Activated CD8-positive, alpha-beta memory T cell treated with anti-CD3 and anti-CD28 coated beads, Interleukin-2, amount 50 U/mL, for 1 hour (primary cell): ENCODE data around the gene NDC1.
"Not testable (repeated sequence)": the region's sequence is repeated elsewhere in the genome, so short reads cannot be mapped to it uniquely, and the experiment has no call there.

Experiments
- DNase-seq: peaks from one replicate; pipeline ENCODE4 v3.0.0-alpha.2; 2020; ENCODE audit errors: extremely low read depth

The NDC1 gene

DNA sequence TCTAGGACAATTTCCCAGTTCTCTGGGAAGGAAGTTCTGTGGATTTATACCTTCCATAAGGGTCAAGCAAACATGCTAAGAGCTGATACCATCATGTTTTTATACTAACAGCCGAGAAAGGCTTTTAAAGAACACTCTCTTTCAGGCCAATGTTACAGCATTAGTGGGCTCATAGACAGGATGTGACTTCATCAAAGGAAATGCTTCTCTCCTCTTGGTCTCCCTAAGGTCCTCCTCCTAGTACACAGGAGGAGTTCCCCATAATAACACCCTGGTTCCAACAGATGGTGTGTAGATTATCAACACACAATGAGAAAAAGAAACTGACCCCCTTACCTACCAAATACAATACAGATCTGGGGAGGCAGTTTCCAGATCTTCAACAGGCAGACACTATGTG is 72.4 kb downstream of the NDC1 start:
- DNase-seq: no peak

DNA sequence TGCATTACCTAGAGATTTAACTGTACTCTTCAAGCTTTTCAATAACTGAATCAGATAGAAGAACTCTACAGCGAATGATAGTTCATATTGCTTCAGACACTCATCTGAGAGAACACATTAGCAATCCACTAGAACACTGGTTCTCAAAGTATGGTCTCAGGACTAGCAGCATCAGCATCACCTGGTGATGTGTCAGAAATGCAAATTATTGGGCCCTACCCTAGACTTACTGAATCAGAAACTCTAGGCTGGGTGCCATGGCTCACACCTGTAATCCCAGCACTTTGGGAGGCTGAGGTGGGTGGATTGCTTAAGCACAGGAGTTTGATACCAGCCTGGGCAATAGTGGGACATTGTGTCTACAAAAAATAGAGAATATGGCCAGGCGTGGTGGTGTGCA is 74.2 kb downstream of the NDC1 start:
- no peak for DNase-seq

- DNase-seq: no peak
These were observed 74.6 kb downstream of the NDC1 start for GRCh38 chr1:53763461-53763860.

DNA sequence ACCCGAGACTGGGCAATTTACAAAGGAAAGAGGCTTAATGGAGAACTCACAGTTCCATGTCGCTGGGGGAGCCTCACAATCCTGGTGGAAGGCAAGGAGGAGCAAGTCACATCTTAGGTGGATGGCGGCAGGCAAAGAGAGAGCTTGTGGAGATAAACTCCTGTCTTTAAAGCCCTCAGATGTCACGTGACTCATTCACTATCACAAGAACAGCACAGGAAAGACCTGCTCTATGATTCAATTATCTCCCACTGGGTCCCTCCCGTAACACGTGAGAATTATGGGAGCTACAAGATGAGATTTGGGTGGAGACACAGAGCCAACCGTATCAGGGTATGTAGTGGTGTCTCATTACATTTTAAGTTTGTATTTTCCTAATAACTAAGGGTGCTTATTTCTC is 77.6 kb downstream of the NDC1 start:
- not testable (repeated sequence) for DNase-seq

GRCh38 chr1:53755874-53756273 is 82.2 kb downstream of the NDC1 start:
- DNase-seq: no peak

- no peak for DNase-seq
These were observed 83.4 kb downstream of the NDC1 start for GRCh38 chr1:53754484-53755312.

DNA sequence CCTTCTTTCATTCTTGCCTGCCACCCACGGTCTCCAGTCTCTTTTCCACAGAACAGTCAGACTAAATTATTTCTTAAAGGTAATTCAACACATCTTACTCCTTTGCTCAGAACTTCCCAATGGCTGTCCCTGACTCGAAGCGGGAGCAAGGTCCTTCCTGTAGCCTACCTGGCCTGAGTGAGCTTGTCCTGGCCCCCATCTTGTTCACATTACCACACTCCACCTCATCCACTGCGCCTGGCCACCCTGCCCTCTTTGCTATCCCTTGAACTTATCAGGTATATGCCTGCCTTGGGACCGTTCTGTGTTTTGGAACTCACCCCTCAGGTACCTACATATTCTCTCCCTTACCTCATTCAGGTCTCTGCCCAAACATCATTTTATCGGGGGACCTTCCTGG is 85.8 kb downstream of the NDC1 start:
- DNase-seq: no peak

- DNase-seq: no peak
These were observed 90.3 kb downstream of the NDC1 start for GRCh38 chr1:53747841-53748240.

DNA sequence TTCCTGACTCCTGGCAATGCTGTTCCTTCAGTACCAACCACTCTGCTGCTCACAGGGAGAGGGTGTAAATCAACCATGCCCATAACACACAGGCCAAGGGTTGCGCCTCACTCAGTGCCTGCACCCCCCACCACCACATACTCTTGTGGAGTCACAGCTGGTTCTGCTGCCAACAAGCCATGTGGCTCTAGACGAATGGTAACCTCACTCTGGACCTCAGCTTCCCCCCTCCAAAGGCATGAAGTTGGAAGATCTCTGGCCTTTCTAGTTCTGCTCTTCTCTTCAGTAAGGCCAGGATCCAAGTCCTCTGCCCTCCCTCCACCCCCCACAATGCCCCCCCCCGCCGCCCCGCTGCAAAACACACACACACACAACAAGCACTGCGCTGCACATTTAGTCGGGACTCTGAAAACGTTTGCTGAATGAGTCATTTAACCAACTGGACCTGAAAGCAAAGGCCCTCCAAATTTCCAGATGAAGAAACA is 97.4 kb downstream of the NDC1 start:
- DNase-seq: no peak

DNA sequence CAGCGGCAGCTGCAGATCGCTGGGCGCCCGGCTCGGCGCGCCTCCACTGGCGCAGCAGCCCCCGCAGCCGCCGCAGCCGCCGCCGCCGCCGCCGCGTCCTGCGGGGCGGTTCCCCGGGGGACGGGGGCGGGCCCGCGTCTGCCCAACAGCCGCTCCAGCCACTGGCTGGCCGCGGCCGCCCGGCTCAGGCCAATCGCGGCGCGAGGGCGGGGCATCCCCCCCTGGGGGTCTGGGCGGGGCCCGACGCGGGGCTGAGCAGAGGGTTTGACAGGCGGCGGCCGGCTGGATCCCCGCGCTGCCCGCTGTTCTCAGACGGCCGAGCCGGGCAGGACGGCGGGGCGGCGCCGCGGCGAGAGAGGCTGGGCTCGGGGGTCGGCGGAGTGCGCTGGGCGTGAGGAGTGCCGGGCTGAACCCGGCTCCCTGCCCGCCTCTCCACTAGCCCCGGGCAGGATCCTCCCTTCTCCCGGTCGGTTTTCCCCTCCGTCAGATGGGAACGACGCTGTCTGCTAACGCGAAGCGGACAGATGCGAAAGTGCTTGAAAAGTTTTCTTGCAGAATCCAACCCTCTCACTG is 98.9 kb downstream of the NDC1 start, which contains the start of gene GLIS1:
GLIS1 (minus strand) TSS at position 56 of the 573 bp plus-strand sequence. CDS start 1,100 bp downstream, outside the sequence.
- DNase-seq: no peak

DNA sequence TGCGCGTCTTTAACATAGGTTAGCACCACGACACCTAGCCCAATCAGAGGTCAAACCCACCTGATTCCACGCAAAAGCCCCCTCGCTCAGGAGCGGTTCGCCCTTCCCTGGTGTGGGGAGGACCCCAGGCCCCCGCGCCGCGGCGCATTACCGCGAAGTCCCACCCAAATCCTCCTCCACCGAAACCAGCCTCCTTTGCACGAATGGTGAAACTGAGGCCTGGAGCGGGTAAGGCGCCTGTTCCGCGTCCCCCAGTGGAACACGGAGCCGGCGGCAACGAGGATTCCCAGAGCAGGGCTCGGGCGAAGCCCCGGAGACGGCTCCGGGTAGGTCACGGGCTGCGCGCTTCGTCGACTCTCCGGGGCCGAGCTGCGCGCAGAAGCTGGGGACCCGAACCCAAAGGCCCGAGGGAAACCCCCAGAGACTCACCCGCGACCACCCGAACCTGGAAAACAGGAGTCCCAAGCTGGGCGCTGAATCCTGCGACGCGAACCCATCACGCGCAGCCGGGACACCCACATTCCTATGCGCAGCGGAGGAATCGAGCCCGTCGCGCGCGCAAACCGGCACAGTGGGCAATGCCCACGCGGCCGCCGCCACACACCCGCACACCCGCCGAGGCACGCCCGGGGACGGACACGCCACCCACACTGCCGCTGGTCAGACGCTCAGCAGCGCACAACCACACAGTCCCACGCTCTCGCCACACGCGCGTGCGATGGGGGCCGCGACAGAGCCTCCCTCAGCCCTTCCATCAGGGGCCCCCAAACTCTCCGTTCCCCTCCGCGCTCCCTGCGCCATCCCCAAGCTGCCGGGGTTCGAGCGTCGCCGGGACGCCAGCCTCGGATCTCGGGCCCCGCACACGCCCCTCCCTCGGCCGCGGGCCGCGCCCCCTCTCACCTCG is 99.6 kb downstream of the NDC1 start:
- DNase-seq: no peak

GRCh38 chr1:53737648-53738204 is 100.4 kb downstream of the NDC1 start:
- no peak for DNase-seq

DNA sequence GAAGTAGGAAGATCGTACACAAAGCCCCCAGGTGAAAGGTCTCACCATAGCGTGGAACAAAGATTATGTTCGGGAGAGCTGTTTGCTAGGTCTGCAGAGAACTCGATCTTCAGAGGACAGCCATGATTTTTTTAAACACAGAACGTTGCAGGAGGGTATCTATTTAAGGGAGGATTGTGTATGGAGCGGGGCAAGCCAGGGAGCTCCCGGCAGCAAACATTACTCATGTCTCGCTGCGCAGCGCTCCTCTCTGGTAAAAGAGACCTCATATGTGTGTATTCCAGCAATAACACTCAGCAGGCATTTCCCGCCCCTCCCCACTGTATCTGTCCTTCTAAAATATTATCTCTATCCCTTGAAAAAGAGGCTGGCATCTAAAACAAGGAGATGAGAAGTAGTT is 101.8 kb downstream of the NDC1 start:
- no peak for DNase-seq

DNA sequence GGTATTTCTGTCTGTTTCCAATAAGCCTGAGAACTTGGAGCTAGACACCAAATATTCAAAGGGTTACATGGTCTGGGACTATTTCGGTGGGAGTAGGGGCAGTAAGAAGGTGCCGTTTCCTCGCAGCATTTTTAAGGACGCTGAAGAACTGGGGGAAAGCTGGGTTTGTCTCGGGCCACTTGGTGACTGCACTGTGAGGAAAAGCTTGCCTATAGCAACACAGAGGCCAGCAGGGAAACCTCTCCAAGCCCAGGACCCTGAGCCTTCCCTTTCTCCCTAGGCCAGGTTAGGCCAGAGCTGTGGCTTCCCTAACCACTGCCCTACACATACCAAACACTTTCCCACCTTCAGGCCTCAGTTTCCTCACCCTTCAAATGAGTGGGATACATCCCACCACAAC is 102.4 kb downstream of the NDC1 start:
- DNase-seq: no peak

- DNase-seq: no peak
These were observed 102.8 kb downstream of the NDC1 start for GRCh38 chr1:53735261-53735660.

- no peak for DNase-seq
These were observed 103.4 kb downstream of the NDC1 start for GRCh38 chr1:53734650-53735211.

DNA sequence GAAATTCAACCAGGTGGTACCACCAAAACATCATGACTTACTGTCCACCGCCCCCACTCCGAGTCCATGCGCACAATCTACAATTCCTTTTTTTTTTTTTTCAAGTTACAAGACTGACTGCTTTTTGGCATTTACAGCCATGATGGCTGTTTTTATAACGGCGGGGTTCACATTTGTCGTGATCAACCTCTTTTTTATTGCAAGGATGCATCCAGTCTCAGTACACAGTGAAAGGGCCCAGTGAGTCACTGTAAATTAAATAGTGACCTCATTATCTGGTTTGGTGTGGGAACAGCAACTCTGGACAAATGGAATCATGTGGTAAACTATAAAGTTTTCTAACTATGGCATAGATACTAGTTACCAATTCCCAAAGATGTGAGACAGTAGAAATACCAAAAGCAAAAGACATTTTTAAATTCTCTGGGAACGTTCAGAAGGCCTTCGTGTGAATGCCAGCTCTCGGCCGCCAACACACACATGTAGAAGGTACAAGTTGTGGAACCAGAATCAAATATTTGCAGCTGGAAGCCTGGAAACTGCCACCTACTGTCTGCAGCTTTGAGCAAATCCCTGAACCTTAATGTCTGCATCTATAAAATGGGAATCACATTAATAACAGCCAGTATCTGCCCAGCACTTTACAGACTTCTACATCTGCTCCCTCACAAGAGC is 104.0 kb downstream of the NDC1 start:
- DNase-seq: no peak

DNA sequence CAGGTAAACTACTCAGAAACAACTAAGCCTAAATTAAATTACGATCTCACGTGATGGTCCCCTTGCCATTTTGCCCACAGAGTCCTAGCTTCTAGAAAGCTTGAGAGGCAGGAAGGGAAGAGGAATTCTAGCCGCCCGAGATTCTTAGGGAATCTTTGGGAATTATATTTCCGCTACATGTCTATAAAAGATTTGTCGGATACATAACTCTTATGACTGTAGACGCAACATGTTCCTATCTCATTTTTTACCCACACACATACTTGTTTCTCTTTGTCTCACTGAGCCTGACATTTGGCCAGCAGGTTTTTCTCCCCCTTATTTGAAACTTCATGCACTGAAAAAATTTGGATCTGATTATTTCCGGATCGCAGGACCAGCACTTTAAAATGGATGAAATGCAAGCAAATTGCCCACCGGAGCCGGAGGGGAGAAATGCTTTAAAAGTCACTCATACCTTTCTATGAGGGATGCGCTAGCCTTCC is 104.6 kb downstream of the NDC1 start:
- DNase-seq: no peak

GRCh38 chr1:53732912-53733317 is 105.2 kb downstream of the NDC1 start:
- no peak for DNase-seq

- DNase-seq: no peak
These were observed 105.7 kb downstream of the NDC1 start for GRCh38 chr1:53732409-53732808.

DNA sequence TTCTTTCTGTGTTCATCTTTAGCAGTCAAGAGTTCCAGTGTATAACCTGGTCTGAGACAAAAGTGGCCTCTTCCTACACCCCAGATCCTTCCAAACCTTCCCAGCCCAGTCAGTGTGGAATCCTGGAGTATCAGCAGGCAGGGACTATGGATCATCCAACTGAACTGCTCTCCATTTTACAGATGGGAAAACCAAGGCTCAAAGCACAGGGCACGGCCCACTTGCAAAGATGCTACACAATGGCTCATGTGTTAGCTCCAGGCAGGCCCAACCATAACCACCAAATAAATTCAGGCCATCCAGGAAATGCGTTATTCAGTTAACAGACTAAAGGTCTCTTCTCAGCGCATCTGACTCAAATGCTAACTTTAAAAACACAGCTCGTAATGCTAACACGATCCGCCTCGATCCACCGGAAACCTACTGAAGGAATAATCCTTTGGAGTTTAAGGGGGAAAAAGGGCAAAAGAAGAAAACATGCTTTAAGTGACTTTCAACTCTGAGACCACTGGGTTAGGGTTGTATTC is 106.3 kb downstream of the NDC1 start:
- DNase-seq: no peak
